ENCODE measurements around the gene NUDT2. TPM values are rescaled to one million over a fixed set of nuclear protein-coding genes. Genes with fewer than 3 reads are reported as not detected.

The NUDT2 gene
- total RNA-seq, 1 experiment from 2014 or later: 17.8 TPM

DNA sequence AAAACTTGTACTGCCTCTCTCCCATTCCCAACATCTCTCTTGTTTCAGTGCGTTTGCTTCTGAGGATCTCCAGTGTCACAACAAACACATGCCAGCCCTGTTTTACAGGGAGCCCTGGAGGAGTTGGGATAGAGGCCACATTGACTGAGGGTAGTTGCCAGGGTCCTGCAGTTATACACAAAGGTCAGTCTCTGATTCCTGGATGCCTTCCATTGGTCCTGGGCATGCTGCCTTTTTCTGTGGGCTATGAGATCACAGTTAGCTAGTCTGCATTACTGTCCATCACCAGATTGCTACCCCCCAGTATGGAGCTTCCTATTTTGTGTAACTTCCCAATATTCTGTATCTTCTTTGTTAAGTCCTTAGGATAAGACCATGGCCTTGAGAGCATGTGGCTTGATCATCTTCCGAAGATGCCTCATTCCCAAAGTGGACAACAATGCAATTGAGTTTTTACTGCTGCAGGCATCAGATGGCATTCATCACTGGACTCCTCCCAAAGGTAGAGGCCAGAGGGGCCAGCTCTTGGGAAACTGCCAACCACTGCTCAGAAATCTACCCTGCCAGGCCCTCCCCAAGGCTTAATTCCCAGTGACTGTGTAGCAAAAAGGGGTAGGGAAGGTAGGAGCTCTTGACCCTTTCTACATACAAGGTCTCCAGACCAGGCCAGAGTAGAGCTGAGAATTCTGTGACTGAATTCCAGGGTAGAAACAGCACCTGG lies 9.5 kb downstream of the NUDT2 start:
- DNase-seq (ENCODE audit: low spot score): no peak
- Mint-ChIP-seq H3K4me1 (peaks cover 20% of the 10 kb centered on the region), H3K27ac (no peak overlapping the region), H3K9me3 (no peaks in the 10 kb centered on the region), H3K4me3 (no peak overlapping the region), H3K36me3 (peaks cover 12% of the 10 kb centered on the region), H3K27me3 (ENCODE audit: low read depth) (no peaks in the 10 kb centered on the region)
- no peak for TF ChIP-seq GABPB1 (CRISPR knock-in tag; IDR thresholded peaks at IDR 0.05)
- TF ChIP-seq MXD4 (CRISPR knock-in tag; IDR thresholded peaks at IDR 0.05; ENCODE audit: borderline replicate concordance): no peak
- no peak for ATAC-seq
- CTCF ChIA-PET: interaction anchor here (1.4 kb wide), 1 partner anchor 40 kb away, joined by 7 read pairs; no protein-coding TSS in a partner anchor
- POLR2A ChIA-PET: no interaction called here

DNA sequence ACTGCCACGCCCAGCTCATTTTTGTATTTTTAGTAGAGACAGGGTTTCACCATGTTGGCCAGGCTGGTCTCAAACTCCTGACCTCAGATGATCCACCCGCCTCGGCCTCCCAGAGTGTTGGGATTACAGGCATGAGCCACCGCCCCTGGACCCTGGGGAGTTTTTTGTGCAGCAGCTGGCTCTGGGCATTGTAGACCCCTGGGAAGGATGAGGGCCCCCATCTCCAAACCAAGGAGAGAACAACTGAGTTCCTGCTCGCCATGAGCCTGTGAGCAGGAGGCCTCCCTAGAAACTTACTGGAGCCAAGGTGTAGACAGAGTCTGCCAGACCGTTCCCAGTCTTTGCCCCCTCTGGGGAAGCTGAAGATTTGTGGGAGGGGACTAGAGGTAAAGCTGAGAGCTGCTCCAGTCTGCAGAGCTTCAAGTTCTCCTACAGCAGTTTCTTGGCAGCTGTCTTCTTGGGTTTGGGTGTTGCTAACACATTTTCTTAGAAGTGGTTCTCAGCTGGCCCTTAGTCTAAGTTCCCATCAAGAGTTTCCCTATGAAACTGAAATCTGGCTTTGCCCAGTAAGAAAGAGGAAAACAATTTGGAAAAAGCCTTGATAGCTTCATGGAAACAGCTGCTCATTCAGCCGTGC lies 12.4 kb downstream of the NUDT2 start:
- H3K9me3 Mint-ChIP-seq: no peaks in the 10 kb centered on the region
- DNase-seq (ENCODE audit: low spot score) (no peak), ATAC-seq (no peak)
- TF ChIP-seq, protein P1, sequence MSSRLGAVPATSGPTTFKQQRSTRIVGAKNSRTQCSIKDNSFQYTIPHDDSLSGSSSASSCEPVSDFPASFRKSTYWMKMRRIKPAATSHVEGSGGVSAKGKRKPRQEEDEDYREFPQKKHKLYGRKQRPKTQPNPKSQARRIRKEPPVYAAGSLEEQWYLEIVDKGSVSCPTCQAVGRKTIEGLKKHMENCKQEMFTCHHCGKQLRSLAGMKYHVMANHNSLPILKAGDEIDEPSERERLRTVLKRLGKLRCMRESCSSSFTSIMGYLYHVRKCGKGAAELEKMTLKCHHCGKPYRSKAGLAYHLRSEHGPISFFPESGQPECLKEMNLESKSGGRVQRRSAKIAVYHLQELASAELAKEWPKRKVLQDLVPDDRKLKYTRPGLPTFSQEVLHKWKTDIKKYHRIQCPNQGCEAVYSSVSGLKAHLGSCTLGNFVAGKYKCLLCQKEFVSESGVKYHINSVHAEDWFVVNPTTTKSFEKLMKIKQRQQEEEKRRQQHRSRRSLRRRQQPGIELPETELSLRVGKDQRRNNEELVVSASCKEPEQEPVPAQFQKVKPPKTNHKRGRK (CRISPR knock-in tag; IDR thresholded peaks at IDR 0.05; ENCODE audit: borderline replicate concordance): no peak
- TF ChIP-seq, protein P2, sequence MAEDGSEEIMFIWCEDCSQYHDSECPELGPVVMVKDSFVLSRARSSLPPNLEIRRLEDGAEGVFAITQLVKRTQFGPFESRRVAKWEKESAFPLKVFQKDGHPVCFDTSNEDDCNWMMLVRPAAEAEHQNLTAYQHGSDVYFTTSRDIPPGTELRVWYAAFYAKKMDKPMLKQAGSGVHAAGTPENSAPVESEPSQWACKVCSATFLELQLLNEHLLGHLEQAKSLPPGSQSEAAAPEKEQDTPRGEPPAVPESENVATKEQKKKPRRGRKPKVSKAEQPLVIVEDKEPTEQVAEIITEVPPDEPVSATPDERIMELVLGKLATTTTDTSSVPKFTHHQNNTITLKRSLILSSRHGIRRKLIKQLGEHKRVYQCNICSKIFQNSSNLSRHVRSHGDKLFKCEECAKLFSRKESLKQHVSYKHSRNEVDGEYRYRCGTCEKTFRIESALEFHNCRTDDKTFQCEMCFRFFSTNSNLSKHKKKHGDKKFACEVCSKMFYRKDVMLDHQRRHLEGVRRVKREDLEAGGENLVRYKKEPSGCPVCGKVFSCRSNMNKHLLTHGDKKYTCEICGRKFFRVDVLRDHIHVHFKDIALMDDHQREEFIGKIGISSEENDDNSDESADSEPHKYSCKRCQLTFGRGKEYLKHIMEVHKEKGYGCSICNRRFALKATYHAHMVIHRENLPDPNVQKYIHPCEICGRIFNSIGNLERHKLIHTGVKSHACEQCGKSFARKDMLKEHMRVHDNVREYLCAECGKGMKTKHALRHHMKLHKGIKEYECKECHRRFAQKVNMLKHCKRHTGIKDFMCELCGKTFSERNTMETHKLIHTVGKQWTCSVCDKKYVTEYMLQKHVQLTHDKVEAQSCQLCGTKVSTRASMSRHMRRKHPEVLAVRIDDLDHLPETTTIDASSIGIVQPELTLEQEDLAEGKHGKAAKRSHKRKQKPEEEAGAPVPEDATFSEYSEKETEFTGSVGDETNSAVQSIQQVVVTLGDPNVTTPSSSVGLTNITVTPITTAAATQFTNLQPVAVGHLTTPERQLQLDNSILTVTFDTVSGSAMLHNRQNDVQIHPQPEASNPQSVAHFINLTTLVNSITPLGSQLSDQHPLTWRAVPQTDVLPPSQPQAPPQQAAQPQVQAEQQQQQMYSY (CRISPR knock-in tag; IDR thresholded peaks at IDR 0.05): no peak
- TF ChIP-seq ZNF138 (CRISPR knock-in tag; conservative IDR thresholded peaks at IDR 0.05) (no peak), SMAD4 (CRISPR knock-in tag; IDR thresholded peaks at IDR 0.05) (no peak), NR2C2 (CRISPR knock-in tag; IDR thresholded peaks at IDR 0.05) (no peak), NR3C1 (CRISPR knock-in tag; conservative IDR thresholded peaks at IDR 0.05; ENCODE audit: low read depth) (no peak), MXD4 (CRISPR knock-in tag; IDR thresholded peaks at IDR 0.05; ENCODE audit: borderline replicate concordance) (no peak), HMGA2 (CRISPR knock-in tag; IDR thresholded peaks at IDR 0.05) (no peak), ZNF121 (CRISPR knock-in tag; IDR thresholded peaks at IDR 0.05) (no peak)
- TF ChIP-seq, protein P3, sequence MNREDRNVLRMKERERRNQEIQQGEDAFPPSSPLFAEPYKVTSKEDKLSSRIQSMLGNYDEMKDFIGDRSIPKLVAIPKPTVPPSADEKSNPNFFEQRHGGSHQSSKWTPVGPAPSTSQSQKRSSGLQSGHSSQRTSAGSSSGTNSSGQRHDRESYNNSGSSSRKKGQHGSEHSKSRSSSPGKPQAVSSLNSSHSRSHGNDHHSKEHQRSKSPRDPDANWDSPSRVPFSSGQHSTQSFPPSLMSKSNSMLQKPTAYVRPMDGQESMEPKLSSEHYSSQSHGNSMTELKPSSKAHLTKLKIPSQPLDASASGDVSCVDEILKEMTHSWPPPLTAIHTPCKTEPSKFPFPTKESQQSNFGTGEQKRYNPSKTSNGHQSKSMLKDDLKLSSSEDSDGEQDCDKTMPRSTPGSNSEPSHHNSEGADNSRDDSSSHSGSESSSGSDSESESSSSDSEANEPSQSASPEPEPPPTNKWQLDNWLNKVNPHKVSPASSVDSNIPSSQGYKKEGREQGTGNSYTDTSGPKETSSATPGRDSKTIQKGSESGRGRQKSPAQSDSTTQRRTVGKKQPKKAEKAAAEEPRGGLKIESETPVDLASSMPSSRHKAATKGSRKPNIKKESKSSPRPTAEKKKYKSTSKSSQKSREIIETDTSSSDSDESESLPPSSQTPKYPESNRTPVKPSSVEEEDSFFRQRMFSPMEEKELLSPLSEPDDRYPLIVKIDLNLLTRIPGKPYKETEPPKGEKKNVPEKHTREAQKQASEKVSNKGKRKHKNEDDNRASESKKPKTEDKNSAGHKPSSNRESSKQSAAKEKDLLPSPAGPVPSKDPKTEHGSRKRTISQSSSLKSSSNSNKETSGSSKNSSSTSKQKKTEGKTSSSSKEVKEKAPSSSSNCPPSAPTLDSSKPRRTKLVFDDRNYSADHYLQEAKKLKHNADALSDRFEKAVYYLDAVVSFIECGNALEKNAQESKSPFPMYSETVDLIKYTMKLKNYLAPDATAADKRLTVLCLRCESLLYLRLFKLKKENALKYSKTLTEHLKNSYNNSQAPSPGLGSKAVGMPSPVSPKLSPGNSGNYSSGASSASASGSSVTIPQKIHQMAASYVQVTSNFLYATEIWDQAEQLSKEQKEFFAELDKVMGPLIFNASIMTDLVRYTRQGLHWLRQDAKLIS (CRISPR knock-in tag; IDR thresholded peaks at IDR 0.05; ENCODE audit: borderline replicate concordance): no peak
- TF ChIP-seq, protein P4, sequence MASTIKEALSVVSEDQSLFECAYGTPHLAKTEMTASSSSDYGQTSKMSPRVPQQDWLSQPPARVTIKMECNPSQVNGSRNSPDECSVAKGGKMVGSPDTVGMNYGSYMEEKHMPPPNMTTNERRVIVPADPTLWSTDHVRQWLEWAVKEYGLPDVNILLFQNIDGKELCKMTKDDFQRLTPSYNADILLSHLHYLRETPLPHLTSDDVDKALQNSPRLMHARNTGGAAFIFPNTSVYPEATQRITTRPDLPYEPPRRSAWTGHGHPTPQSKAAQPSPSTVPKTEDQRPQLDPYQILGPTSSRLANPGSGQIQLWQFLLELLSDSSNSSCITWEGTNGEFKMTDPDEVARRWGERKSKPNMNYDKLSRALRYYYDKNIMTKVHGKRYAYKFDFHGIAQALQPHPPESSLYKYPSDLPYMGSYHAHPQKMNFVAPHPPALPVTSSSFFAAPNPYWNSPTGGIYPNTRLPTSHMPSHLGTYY (CRISPR knock-in tag; IDR thresholded peaks at IDR 0.05): no peak
- TF ChIP-seq, protein P5, sequence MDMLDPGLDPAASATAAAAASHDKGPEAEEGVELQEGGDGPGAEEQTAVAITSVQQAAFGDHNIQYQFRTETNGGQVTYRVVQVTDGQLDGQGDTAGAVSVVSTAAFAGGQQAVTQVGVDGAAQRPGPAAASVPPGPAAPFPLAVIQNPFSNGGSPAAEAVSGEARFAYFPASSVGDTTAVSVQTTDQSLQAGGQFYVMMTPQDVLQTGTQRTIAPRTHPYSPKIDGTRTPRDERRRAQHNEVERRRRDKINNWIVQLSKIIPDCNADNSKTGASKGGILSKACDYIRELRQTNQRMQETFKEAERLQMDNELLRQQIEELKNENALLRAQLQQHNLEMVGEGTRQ (CRISPR knock-in tag; IDR thresholded peaks at IDR 0.05): no peak
- POLR2A ChIA-PET: no interaction called here
- no peak overlapping the region for H3K4me3 Mint-ChIP-seq
- H3K27ac Mint-ChIP-seq: no peak overlapping the region
- H3K4me1 Mint-ChIP-seq: peaks cover 7% of the 10 kb centered on the region; the same call in 1 of the 2 replicates
- CTCF ChIA-PET: interaction anchor here (1.0 to 1.1 kb wide), 3 partner anchors 9 to 39 kb away, joined by 3 to 4 read pairs (median 3); no protein-coding TSS in a partner anchor
- H3K36me3 Mint-ChIP-seq: peaks cover 15% of the 10 kb centered on the region
- H3K27me3 Mint-ChIP-seq (ENCODE audit: low read depth): no peaks in the 10 kb centered on the region

All from WTC11 (cell line).